SK-N-SH treated with all-trans-retinoic acid at 6 μM for 48 hours (cell line): ENCODE measurements around the gene IL1R2.

ENCODE experiments used
- ARNTL ChIP-seq: fragments of 450-650 bp; formaldehyde crosslinking; IDR thresholded peaks from 2 replicates; pipeline ENCODE4 v1.5.0; 2020; ENCODE audit warnings: low read depth, mild to moderate bottlenecking, moderate library complexity, borderline replicate concordance
- RARB ChIP-seq: fragments of 250-450 bp; sonication (Bioruptor Pico); IDR thresholded peaks from 2 replicates; pipeline ENCODE4 v1.8.0; 2021; ENCODE audit warnings: mild to moderate bottlenecking, moderate library complexity
- TF ChIP-seq, protein P1 (sequence below): fragments of 250-450 bp; sonication (Bioruptor Pico); IDR thresholded peaks from 2 replicates; pipeline ENCODE4 v1.5.0; 2020; ENCODE audit warnings: mild to moderate bottlenecking, moderate library complexity
- TF ChIP-seq, protein P2 (sequence below): fragments of 250-450 bp; sonication (Bioruptor Pico); IDR thresholded peaks from 2 replicates; pipeline ENCODE4 v1.8.0; 2020; ENCODE audit warnings: mild to moderate bottlenecking, moderate library complexity, borderline replicate concordance

DNA sequence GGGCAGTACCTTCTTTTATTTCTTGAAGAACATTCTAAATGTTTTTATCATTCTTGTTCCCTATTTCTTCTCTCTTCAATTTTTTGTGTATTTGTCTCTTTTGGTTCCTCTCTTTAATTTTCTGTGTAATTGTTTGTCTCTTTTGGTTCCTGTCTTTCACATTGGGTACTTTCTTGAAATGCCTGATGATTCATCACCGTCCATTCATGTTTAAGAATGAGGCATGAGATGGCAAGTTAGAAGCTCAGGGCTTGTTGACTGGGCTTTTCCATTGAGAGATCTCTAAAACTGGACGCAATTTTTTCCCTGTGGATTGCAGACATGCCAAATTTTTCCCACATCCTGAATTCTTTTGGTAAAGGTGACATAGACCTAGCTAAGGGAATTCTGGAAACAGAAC is 33.7 kb upstream of the IL1R2 start:
- TF ChIP-seq, protein P1, sequence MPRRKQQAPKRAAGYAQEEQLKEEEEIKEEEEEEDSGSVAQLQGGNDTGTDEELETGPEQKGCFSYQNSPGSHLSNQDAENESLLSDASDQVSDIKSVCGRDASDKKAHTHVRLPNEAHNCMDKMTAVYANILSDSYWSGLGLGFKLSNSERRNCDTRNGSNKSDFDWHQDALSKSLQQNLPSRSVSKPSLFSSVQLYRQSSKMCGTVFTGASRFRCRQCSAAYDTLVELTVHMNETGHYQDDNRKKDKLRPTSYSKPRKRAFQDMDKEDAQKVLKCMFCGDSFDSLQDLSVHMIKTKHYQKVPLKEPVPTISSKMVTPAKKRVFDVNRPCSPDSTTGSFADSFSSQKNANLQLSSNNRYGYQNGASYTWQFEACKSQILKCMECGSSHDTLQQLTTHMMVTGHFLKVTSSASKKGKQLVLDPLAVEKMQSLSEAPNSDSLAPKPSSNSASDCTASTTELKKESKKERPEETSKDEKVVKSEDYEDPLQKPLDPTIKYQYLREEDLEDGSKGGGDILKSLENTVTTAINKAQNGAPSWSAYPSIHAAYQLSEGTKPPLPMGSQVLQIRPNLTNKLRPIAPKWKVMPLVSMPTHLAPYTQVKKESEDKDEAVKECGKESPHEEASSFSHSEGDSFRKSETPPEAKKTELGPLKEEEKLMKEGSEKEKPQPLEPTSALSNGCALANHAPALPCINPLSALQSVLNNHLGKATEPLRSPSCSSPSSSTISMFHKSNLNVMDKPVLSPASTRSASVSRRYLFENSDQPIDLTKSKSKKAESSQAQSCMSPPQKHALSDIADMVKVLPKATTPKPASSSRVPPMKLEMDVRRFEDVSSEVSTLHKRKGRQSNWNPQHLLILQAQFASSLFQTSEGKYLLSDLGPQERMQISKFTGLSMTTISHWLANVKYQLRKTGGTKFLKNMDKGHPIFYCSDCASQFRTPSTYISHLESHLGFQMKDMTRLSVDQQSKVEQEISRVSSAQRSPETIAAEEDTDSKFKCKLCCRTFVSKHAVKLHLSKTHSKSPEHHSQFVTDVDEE = no peak
- TF ChIP-seq, protein P2, sequence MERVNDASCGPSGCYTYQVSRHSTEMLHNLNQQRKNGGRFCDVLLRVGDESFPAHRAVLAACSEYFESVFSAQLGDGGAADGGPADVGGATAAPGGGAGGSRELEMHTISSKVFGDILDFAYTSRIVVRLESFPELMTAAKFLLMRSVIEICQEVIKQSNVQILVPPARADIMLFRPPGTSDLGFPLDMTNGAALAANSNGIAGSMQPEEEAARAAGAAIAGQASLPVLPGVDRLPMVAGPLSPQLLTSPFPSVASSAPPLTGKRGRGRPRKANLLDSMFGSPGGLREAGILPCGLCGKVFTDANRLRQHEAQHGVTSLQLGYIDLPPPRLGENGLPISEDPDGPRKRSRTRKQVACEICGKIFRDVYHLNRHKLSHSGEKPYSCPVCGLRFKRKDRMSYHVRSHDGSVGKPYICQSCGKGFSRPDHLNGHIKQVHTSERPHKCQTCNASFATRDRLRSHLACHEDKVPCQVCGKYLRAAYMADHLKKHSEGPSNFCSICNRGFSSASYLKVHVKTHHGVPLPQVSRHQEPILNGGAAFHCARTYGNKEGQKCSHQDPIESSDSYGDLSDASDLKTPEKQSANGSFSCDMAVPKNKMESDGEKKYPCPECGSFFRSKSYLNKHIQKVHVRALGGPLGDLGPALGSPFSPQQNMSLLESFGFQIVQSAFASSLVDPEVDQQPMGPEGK (CRISPR knock-in tag) = no peak
- TF ChIP-seq ARNTL (no peak), RARB (no peak)
